GM18519 (cell line): ENCODE data around the gene HABP2.

Experiments
- ATAC-seq: cut with Tn5 transposase; IDR thresholded peaks from one replicate; pipeline ENCODE4 v1.9.1; 2021; ENCODE audit warnings: mild to moderate bottlenecking, moderate library complexity; ENCODE audit not compliant: unreplicated experiment, low FRiP score

The HABP2 gene

GRCh38 chr10:113524539-113525490 is 28.0 kb upstream of the HABP2 start:
- ATAC-seq: no peak

- no peak for ATAC-seq
These were observed 27.1 kb upstream of the HABP2 start for GRCh38 chr10:113525713-113526112.

GRCh38 chr10:113527211-113527906 is 25.5 kb upstream of the HABP2 start:
- no peak for ATAC-seq

GRCh38 chr10:113528876-113529275 is 24.0 kb upstream of the HABP2 start:
- no peak for ATAC-seq

- ATAC-seq: no peak
These were observed 23.3 kb upstream of the HABP2 start for GRCh38 chr10:113529575-113529974.

GRCh38 chr10:113530476-113530875 is 22.4 kb upstream of the HABP2 start:
- no peak for ATAC-seq

- no peak for ATAC-seq
These were observed 20.1 kb upstream of the HABP2 start for GRCh38 chr10:113532724-113533123.

- ATAC-seq: no peak
These were observed 19.1 kb upstream of the HABP2 start for GRCh38 chr10:113533801-113534200.

- ATAC-seq: no peak
These were observed 18.4 kb upstream of the HABP2 start for GRCh38 chr10:113534423-113534822.

GRCh38 chr10:113537672-113538071 is 15.2 kb upstream of the HABP2 start:
- no peak for ATAC-seq

- ATAC-seq: no peak
These were observed 14.7 kb upstream of the HABP2 start for GRCh38 chr10:113538151-113538550.

GRCh38 chr10:113539789-113540188 is 13.1 kb upstream of the HABP2 start:
- no peak for ATAC-seq

GRCh38 chr10:113540845-113541548 is 11.9 kb upstream of the HABP2 start:
- ATAC-seq: no peak

GRCh38 chr10:113541549-113541927 is 11.3 kb upstream of the HABP2 start:
- no peak for ATAC-seq

- ATAC-seq: no peak
These were observed 9.5 kb upstream of the HABP2 start for GRCh38 chr10:113543107-113543955.

- ATAC-seq: no peak
These were observed 8.5 kb upstream of the HABP2 start for GRCh38 chr10:113544392-113544791.

- ATAC-seq: no peak
These were observed 5.4 kb upstream of the HABP2 start for GRCh38 chr10:113547426-113547825.

- ATAC-seq: no peak
These were observed 3.0 kb upstream of the HABP2 start for GRCh38 chr10:113549856-113550255.

- ATAC-seq: no peak
These were observed 2.5 kb upstream of the HABP2 start for GRCh38 chr10:113550365-113550764.

GRCh38 chr10:113552014-113552413 is 839 bp upstream of the HABP2 start:
- no peak for ATAC-seq
